C4-2B (cell line): Measurements from ENCODE around the gene GABRQ.

Source experiments
- ZFX ChIP-seq: fragments of 450-650 bp; IDR thresholded peaks from 2 replicates; pipeline ENCODE4 v1.6.1; 2017
- TF ChIP-seq, protein P1 (sequence below): fragments of 450-650 bp; conservative IDR thresholded peaks from 2 replicates; pipeline ENCODE4 v1.5.1; 2017; ENCODE audit warnings: mild to moderate bottlenecking

DNA sequence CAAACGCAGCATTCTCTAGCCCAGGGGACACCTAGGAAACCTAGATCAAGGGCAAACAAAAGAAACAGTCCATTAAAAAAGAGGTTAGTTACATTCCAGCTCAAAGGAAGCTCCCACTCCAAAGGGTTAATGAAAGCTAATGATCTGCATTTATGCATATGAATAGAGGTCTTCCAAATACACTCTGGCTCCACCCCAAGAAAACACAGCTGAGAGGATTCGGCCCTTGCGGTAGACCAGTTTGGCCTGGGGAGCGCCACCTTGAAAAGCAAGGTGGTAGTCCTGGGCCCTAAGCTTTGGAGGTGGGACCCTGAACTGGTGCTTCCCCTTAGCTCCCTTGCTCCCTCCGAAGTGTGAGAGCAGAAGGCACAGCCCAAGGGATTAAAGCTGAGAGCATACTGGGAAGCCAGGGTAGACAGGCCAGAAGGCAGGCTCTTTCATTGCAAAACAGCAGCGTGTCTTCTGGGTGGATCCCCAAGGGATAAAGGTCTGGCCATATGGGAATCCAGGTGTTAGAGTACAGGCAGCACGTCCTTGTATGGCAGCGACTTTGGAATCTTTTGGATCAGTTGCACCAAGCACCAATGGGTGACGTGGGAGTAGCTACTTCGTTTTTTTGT lies 3.7 kb downstream of the GABRQ start:
- TF ChIP-seq, protein P1, sequence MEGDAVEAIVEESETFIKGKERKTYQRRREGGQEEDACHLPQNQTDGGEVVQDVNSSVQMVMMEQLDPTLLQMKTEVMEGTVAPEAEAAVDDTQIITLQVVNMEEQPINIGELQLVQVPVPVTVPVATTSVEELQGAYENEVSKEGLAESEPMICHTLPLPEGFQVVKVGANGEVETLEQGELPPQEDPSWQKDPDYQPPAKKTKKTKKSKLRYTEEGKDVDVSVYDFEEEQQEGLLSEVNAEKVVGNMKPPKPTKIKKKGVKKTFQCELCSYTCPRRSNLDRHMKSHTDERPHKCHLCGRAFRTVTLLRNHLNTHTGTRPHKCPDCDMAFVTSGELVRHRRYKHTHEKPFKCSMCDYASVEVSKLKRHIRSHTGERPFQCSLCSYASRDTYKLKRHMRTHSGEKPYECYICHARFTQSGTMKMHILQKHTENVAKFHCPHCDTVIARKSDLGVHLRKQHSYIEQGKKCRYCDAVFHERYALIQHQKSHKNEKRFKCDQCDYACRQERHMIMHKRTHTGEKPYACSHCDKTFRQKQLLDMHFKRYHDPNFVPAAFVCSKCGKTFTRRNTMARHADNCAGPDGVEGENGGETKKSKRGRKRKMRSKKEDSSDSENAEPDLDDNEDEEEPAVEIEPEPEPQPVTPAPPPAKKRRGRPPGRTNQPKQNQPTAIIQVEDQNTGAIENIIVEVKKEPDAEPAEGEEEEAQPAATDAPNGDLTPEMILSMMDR = no peak
- TF ChIP-seq ZFX = no peak
